Measurements from ENCODE around the gene CLECL1. TPM values are rescaled to one million over a fixed set of nuclear protein-coding genes. Genes with fewer than 3 reads are reported as not detected.
A peak's percentile ranks its signal among the peaks of the same experiment; 100 is the strongest.

The CLECL1 gene
- total and polyA plus RNA-seq, 2 of the 13 experiments (the other 11 are each of a cell fraction or from before 2014, with no cell fraction given) = not detected

GRCh38 chr12:9719790-9720189 is 13.1 kb downstream of the CLECL1 start (continued):
- TF ChIP-seq ZNF333 (CRISPR knock-in tag; IDR thresholded peaks at IDR 0.05; ENCODE audit: borderline replicate concordance) = no peak

DNA sequence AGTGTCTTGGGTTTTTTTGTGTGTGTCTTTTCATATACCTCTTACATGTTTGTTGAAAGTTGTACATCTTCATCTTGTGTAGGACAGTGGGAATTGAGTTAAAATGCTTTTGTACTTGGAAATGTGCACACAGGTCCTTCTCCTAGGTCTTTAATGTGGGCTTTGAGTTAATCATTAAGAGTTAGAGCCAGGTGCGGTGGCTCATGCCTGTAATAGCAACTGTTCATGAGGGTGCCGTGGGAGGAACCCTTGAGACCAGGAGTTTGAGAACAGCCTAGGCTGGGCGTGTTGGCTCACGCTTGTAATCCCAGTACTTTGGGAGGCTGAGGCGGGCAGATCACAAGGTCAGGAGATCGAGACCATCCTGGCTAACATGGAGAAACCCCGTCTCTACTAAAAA is 13.9 kb downstream of the CLECL1 start:
- ATAC-seq (peak; percentile 85), FAIRE-seq (no peak), DNase-seq (ENCODE audit: low spot score) (peak; percentile 23)
- 13% methylated on average over 7 of the region's 7 CpGs for WGBS (ENCODE audit: low lambda C conversion rate)
- Histone ChIP-seq H3K79me2 (ENCODE audit: insufficient read depth, low read length) (no peaks in the 10 kb centered on the region), H3K4me3 (replicated peaks in 1 of 3; ENCODE audit: insufficient read depth in 1 of 3, low read depth in 2 of 3, low read length in 3 of 3) (no peak overlapping the region), H4K20me1 (ENCODE audit: insufficient read depth, low read length) (no peaks in the 10 kb centered on the region), H3K36me3 (replicated peaks in 1 of 2; ENCODE audit: control insufficient read depth in 1 of 2, insufficient read depth in 2 of 2, low read length in 2 of 2) (no peaks in the 10 kb centered on the region), H3K9me3 (ENCODE audit: low read length) (no peaks in the 10 kb centered on the region), H3K4me2 (ENCODE audit: low read depth, low read length) (no peak overlapping the region), H3K4me1 (ENCODE audit: insufficient read depth, low read length) (peaks cover 23% of the 10 kb centered on the region), H3K27me3 (ENCODE audit: control insufficient read depth in 1 of 2, insufficient read depth in 2 of 2, low read length in 2 of 2) (peaks cover 0 to 9% of the 10 kb centered on the region in 2 experiments; a peak in 2 of 5 replicates), H2AFZ (ENCODE audit: low read length) (no peak overlapping the region), H3K9ac (ENCODE audit: insufficient read depth, low read depth, low read length) (no peak overlapping the region), H3K27ac (ENCODE audit: extremely low read length, insufficient read depth, low read length) (no peak overlapping the region)
- CTCF ChIA-PET (ENCODE audit: low intra/inter-chr PET ratio, low total read pairs) = no interaction called here
- POLR2A ChIA-PET = no interaction called here
- no TSS peak for BruUV-seq (replicated peaks)
- in situ Hi-C loops (cut with HindIII; ENCODE audit: extremely low pct_ligation_motif_present, low pct_unique_long_range_greater_than_20kb) = no loop called here
- intact Hi-C loops (cut with micrococcal nuclease; ENCODE audit: unreplicated experiment) = no loop called here
- TF ChIP-seq ARHGAP35 (CRISPR knock-in tag; IDR thresholded peaks at IDR 0.05; ENCODE audit: borderline replicate concordance) (no peak), SSRP1 (CRISPR knock-in tag; IDR thresholded peaks at IDR 0.05) (no peak), NCOR1 (IDR thresholded peaks at IDR 0.05; ENCODE audit: borderline replicate concordance, low read length) (no peak), ZNF331 (CRISPR knock-in tag; IDR thresholded peaks at IDR 0.05) (0 out of 2 replicates have a peak, but pooled peaks have one; percentile 15), ZNF614 (CRISPR knock-in tag; IDR thresholded peaks at IDR 0.05; ENCODE audit: borderline replicate concordance) (no peak)
- TF ChIP-seq, protein P1, sequence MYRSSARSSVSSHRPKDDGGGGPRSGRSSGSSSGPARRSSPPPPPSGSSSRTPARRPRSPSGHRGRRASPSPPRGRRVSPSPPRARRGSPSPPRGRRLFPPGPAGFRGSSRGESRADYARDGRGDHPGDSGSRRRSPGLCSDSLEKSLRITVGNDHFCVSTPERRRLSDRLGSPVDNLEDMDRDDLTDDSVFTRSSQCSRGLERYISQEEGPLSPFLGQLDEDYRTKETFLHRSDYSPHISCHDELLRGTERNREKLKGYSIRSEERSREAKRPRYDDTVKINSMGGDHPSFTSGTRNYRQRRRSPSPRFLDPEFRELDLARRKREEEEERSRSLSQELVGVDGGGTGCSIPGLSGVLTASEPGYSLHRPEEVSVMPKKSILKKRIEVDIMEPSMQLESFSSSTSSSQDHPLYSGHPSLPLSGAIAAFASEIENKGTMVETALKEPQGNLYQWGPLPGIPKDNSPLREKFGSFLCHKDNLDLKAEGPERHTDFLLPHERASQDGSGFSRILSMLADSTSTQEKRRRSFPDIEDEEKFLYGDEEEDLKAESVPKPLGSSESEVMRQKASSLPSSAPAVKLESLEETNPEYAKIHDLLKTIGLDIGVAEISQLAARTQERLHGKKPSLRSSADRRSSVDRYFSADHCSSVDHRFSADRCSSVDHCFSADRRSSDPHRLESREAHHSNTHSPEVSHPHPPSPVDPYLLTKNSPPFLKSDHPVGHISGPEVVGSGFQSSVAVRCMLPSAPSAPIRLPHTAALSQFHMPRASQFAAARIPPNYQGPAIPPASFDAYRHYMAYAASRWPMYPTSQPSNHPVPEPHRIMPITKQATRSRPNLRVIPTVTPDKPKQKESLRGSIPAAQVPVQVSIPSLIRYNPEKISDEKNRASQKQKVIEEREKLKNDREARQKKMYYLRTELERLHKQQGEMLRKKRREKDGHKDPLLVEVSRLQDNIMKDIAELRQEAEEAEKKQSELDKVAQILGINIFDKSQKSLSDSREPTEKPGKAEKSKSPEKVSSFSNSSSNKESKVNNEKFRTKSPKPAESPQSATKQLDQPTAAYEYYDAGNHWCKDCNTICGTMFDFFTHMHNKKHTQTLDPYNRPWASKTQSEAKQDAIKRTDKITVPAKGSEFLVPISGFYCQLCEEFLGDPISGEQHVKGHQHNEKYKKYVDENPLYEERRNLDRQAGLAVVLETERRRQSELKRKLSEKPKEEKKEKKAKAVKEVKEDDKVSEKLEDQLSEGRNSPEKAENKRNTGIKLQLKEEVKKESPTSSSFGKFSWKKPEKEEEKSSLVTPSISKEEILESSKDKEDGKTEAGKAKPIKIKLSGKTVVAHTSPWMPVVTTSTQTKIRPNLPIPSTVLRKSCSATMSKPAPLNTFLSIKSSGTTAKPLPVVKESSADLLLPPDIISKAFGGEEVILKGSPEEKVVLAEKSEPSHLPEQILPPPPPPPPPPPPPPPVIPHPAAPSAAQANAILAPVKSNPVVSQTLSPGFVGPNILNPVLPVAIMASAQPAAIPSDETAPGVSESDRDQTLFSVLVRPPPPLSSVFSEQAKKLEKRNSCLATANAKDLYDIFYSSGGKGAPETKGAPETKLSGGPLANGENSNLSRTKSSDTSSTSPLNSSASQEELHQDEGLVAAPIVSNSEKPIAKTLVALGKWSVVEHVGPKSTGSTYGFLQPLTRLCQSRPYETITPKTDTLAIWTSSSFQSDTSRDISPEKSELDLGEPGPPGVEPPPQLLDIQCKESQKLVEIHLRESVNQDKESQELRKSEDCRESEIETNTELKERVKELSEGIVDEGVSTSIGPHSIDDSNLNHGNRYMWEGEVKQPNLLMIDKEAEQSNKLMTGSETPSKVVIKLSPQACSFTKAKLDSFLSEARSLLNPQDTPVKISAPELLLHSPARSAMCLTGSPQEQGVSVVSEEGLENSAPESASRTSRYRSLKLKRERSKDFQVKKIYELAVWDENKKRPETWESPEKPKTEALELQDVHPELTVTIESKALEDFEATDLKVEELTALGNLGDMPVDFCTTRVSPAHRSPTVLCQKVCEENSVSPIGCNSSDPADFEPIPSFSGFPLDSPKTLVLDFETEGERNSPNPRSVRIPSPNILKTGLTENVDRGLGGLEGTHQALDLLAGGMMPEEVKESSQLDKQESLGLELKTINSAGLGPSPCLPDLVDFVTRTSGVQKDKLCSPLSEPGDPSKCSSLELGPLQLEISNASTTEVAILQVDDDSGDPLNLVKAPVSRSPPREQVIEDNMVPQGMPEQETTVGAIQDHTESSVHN (CRISPR knock-in tag; IDR thresholded peaks at IDR 0.05) = no peak

All from HepG2 (cell line).